ENCODE data around the gene NHSL2.
"Not testable (repeated sequence)": the region's sequence is repeated elsewhere in the genome, so short reads cannot be mapped to it uniquely, and the experiment has no call there.

NHSL2 gene

GRCh38 chrX:71910643-71910985 is at the start of gene NHSL2:
NHSL2 (plus strand) TSS chrX:71910845.
- DNase-seq: no peak

- DNase-seq: no peak
Measured at GRCh38 chrX:71867680-71868079, 43.0 kb upstream of the NHSL2 start.

- not testable (repeated sequence) for DNase-seq
Measured at GRCh38 chrX:71869566-71869965, 41.1 kb upstream of the NHSL2 start.

DNA sequence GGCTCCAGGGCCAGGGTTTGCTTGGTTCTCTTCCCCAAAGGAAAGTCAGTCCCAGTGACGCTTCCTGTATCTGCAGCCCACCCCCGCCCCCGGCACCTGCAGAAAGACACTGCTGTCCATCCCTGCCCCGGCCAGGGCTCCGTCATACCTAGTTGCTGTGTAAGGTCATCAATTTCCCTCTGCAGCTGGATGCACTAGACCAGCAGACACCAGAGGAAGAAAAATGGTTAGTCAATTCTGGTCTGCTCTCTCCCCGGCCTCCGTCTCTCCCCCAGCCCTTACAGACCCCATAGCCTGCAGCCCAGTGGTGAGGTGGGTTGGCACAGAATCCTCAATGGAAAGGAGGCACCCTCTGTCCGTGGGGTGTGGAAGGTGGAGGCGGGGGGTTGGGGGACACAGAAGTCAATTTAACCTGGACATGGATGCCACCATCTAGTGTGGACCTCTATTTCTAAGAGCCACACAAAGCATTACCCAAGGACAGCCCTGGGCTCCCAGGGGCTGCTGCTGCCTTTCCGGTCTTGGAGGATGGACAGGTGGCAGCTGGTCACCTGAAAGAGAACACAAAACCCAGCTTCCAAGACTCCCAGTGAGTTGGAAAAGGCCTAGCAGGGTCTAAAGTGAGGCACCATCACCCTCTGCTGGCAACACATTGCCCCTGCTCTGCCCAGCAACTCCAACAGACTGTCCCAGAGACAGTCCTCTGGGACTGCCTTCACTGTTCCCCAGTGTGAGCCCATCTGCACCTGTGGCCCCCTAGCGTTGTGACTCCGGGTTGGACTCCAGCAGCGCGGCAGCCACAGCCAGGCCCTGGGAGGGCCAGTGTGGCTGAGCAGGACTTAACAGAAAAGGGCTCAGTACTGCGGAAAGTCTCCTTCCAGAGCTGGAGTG is 40.2 kb upstream of the NHSL2 start:
- no peak for DNase-seq

DNA sequence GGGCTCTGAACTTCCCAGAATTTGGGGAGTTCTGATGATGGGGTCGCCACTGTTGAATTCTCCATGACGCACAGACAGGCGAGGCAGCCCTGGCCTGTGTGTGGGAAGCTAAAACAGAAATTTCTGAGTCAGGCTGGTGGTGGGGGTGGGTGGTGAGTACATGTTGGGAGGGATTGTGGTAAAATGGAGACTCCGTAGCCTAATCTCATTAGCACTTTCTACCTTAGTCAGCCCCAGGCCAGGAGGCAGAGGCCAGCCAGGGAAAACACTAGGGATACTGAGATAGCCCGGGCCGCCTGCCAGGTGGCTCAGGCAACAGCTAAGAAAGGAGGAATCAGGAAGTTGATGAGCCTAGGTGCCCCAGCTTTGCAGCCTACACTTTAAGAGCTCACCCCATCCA is 39.3 kb upstream of the NHSL2 start:
- no peak for DNase-seq

DNA sequence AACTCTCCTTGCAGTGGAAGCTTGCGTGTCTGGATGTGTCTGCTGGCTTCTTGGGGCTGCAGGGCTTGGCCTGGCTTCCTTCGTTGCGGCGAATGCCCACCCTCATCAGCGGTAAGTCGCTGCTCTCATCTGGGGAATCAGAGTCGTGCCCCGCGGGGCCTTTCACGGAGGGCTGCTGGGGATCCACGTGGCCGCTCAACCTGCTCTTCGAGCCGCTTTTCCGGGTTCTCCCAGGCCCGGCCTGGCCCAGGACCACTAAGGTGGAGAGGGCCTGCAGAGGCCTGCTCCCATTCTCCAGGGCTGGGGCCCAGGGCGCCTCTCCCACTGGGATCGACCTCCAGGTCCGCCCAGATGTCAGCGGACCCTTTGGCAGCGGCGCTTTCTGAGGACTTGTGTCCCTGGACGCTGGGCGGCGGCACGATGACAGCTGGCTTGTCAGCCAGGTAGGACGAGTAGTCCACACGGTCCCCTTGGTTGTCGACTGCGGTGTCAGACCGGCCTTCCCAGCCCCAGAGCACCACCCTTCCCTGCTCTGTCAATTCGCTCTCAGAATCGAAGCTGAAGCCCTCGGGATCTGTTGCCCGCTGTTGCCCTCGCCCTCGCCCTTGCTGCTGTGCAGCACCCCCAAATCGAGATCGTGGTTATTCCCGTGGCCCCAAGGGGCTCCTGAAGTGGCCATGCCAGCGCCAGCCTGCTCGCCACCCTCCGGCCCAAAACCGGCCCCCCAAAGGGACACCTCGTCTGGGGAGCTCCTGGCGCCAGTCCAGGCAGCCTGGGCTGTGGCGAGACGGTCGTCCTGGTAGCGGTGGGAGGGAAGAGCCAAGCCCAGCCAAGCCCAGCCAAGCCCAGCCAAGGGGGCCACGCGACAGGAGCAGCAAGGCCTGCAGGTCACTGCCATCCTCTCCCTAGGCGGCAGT is 37.8 kb upstream of the NHSL2 start:
- DNase-seq: no peak

- DNase-seq: no peak
Measured at GRCh38 chrX:71873459-71873833, 37.2 kb upstream of the NHSL2 start.

DNA sequence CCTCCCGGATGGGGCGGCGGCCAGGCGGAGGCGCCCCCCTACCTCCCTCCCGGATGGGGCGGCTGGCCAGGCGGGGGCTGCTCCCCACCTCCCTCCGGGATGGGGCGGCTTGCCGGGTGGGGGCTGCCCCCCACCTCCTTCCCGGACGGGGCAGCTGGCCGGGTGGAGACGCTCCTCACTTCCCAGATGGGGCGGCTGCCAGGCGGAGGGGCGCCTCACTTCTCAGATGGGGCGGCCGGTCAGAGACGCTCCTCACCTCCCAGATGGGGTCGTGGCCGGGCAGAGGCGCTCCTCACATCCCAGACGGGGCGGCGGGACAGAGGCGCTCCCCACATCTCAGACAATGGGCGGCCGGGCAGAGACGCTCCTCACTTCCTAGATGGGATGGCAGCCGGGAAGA is 33.8 kb upstream of the NHSL2 start:
- DNase-seq: not testable (repeated sequence)

GRCh38 chrX:71885099-71885498 is 25.5 kb upstream of the NHSL2 start:
- DNase-seq: no peak

- no peak for DNase-seq
Measured at GRCh38 chrX:71895607-71896006, 15.0 kb upstream of the NHSL2 start.

DNA sequence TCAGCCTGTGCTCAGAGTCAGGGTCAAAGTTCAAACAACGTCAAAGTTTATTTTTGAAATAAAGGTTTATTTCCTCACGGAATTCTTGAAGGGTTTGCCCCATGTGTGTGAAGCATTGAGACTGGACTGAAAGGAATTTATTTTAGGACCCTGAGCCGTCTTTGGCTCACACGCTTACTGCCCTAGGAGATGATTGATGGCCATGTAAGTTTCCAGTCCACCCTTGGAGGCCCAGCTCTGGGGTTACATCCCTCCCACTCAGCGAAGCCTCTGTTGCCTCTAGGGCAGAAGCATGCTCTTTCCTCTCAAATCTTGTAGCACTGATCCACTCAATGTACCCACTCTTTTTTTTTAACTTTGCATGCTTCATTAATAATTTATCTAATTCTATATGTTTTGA is 4.5 kb upstream of the NHSL2 start:
- no peak for DNase-seq

DNA sequence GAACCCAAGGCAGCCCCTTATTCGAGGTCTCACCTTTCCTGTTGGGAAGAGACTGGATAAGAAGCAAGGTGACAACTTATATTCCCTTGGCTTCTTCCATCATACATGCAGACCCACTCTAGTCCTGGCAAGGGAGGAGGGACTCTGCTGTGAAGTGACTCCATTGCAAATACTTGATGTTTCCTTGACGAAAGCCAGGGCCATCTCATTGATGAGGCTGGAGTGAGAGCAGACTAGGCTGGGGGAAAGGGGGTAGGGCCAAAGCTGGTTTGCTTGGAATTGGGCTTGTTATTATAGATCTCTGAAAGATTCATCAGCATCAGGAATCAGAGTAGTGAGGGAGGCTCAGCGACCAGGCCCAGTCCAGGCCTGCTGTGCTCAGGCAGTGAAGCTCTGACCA is 2.3 kb upstream of the NHSL2 start:
- DNase-seq: no peak

- DNase-seq: no peak
Measured at GRCh38 chrX:71909956-71910355, 689 bp upstream of the NHSL2 start.

DNA sequence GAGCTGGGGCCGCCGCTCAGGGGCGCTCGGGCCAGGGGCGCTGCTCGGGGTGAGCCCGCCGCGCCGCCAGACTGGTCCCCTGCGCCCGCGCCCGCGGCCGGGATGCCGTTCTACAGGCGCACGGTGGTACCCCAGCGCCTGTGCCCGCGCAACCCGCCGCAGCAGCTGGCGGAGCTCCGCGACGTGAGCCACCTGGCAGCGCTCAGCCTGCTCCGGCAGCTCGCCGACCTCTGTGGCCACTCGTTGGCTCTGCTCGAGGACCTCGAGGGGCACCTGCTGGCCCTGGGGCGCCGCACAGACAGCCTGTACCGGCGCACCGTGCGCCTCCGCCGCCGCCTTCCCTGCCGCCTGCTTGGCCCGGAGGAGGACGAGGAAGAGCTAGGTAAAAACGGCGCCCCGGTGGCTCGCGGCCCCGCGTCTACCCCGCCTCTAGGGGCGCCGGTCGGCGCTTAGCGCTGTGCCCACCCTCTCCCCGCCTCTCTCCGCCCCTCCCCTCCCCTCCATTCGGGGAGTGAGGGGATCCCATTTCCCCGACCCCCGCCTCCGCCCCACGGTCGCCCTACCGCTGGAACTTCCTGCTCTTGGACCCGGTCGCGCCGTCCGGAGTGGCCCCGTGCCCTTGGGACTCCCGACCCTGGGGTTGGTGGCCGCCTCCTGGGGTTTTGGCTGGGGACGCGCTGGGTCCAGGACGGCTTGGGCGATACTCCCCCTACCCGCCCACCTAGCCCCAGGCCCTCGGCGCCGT is 513 bp downstream of the NHSL2 start:
- no peak for DNase-seq

DNA sequence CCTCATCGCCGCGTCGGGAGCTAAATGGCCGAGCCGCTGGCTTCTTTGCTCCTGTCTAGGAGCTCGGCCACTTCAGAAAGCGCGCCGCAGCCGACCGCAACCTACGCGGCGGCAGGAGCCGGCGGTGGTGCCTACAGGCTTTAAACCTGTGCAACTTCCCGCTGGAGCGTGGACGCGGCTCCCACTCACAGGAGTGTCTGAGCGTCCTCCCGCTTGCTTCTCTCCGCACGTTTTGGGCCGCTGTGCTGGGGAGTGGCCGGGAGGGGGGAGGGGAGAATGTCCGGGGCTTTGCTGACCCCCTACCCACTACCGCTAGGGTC is 1.0 kb downstream of the NHSL2 start:
- no peak for DNase-seq

GRCh38 chrX:71912156-71912555 is 1.5 kb downstream of the NHSL2 start:
- DNase-seq: no peak

DNA sequence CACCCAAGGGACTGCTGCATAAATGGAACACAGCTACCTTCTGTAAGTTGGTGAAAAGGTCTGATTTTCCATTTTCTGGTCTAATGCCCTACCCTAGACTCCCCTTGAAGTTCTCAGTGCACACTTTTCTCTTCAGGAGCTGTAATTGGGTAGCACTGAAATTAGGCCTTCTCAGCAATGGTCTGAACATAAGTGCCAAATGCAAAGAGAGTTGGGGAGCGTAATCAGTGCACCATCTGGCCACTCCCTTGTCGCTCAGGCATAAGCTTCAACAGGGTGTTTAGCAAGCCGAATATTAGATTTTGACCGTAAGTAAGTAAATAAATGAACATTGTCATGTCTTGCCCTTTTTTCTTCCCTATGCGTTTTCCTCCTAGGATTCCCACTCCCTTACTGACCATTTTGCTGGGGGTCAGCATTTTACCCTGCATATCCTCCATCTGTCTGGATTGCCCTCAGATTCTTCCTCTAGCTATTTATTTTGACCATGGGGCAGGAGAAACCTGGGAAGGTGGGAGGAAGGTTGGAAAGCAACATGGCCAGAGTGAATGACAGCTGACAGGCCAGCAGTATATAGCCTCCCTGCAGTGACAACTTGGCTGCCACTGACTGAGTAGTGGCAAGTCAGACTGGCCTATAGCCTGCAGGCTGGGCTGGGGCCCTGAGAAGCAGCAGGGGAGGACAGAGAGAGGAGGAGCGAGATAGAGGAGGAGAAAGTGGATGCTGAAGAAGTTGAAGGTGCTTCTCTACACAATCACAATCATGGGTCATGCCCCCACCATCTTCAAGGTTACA is 2.7 kb downstream of the NHSL2 start:
- no peak for DNase-seq

GRCh38 chrX:71917621-71918343 is 7.1 kb downstream of the NHSL2 start:
- no peak for DNase-seq

DNA sequence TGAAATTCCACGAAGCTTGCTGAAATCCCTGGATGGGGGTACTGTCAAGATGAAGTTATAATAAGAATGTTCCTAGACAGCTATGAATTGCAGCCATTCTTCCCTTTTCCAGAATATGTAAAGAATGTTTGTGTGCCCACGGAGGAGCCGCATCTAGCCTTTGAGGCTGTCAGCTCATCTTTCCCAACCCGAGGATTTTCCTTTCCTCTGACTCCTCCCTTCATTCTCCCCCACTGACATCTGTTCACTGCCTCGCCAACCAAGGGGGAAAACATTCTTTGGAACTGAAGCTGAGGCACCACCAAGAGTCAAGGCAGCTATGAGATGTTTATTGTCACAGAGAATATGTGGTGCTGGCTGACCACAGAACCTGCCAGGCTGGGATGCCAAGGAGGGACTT is 8.8 kb downstream of the NHSL2 start:
- no peak for DNase-seq

GRCh38 chrX:71919886-71920285 is 9.2 kb downstream of the NHSL2 start:
- no peak for DNase-seq

GRCh38 chrX:71922686-71923085 is 12.0 kb downstream of the NHSL2 start:
- no peak for DNase-seq

- no peak for DNase-seq
Measured at GRCh38 chrX:71923516-71923915, 12.9 kb downstream of the NHSL2 start.

Data from DMS79 treated with DMSO at 0.1 percent for 48 hours (cell line).